ENCODE measurements around the gene CANT1. TPM values are rescaled to one million over a fixed set of nuclear protein-coding genes. Genes with fewer than 3 reads are reported as not detected.

The CANT1 gene
- total RNA-seq, 1 experiment from 2014 or later: 33.0 TPM

DNA sequence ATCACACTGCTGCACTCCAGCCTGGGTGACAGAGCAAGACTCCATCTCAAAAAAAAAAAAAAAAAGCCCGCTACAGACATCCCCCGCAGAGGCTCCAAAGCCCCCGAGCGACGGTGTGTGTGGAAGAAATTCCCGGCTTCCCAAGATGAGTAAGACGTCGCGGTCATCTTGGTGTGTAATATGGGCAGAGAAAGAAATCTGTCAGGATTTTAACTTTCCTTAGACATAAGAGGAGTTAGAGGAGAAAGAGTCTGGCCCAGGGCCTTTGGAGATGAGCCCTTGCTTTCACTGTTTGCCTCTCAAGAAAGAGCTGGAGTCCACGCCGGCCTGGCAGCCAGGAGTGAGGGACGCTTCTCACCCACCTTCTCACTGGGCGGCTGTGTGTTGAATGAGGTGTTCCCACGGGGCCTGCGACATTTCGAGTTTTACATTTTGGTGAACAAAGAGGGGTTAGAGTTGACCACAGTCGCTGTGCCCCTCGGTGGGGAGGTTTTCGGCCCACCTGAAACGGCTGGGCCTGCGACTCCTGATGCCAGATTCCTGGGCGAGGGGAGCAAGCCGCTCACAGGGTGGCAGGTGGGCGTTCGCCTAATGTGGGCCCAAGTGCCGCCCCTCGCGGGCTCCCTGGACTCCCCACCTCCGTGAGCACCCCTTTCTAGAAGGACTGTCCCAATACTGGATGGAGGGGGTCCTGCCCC is 32.3 kb upstream of the CANT1 start:
- no peak overlapping the region for H3K4me2 ChIP-seq (ENCODE audit: insufficient read depth, insufficient read length, low read length)
- H2BK5ac ChIP-seq (ENCODE audit: insufficient read length, low read length): no peak overlapping the region
- H3K36me3 Mint-ChIP-seq (ENCODE audit: insufficient read depth in 1 of 3, low read depth in 3 of 3): no peaks in the 10 kb centered on the region; a peak in 1 of 7 replicates
- H4K91ac ChIP-seq (ENCODE audit: insufficient read length, low read depth, low read length): no peak overlapping the region
- no peak overlapping the region for H2BK20ac ChIP-seq (ENCODE audit: low read depth, low read length, poor library complexity, severe bottlenecking)
- no peak overlapping the region for H3K4me3 Mint-ChIP-seq
- no peak overlapping the region for H2BK12ac ChIP-seq (ENCODE audit: insufficient read length, low read depth, low read length)
- H3K4ac ChIP-seq (ENCODE audit: low read depth, low read length): no peak overlapping the region
- H3K18ac ChIP-seq (ENCODE audit: insufficient read length, low read depth, low read length): no peak overlapping the region
- H3K27ac ChIP-seq (ENCODE audit: insufficient read length, low read depth, low read length): no peak overlapping the region
- no peak for DNase-seq
- H3K4me1 ChIP-seq (ENCODE audit: insufficient read depth, low read length): no peaks in the 10 kb centered on the region
- H3K27ac Mint-ChIP-seq: no peak overlapping the region; a peak in 1 of 7 replicates
- peaks cover 0 to 14% of the 10 kb centered on the region in 2 experiments; a peak in 2 of 4 replicates for H3K4me1 Mint-ChIP-seq
- no peak overlapping the region for H2AFZ ChIP-seq (ENCODE audit: low read length)
- TF ChIP-seq, protein P1, sequence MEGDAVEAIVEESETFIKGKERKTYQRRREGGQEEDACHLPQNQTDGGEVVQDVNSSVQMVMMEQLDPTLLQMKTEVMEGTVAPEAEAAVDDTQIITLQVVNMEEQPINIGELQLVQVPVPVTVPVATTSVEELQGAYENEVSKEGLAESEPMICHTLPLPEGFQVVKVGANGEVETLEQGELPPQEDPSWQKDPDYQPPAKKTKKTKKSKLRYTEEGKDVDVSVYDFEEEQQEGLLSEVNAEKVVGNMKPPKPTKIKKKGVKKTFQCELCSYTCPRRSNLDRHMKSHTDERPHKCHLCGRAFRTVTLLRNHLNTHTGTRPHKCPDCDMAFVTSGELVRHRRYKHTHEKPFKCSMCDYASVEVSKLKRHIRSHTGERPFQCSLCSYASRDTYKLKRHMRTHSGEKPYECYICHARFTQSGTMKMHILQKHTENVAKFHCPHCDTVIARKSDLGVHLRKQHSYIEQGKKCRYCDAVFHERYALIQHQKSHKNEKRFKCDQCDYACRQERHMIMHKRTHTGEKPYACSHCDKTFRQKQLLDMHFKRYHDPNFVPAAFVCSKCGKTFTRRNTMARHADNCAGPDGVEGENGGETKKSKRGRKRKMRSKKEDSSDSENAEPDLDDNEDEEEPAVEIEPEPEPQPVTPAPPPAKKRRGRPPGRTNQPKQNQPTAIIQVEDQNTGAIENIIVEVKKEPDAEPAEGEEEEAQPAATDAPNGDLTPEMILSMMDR (conservative IDR thresholded peaks at IDR 0.05): no peak
- no peak overlapping the region for H2AK5ac ChIP-seq (ENCODE audit: insufficient read length, low read length)
- H4K20me1 ChIP-seq (ENCODE audit: control insufficient read depth, insufficient read depth, insufficient read length): peaks cover 2% of the 10 kb centered on the region
- no peaks in the 10 kb centered on the region for H3K23me2 ChIP-seq (ENCODE audit: insufficient read length, low read depth, low read length, poor library complexity, severe bottlenecking)
- peaks cover 79% of the 10 kb centered on the region for H3K27me3 Mint-ChIP-seq (ENCODE audit: low read depth)
- H3K27me3 ChIP-seq (ENCODE audit: insufficient read depth, low read length): no peaks in the 10 kb centered on the region
- H3K79me2 ChIP-seq (ENCODE audit: insufficient read depth, low read length): no peaks in the 10 kb centered on the region
- no peak overlapping the region for H3K56ac ChIP-seq (ENCODE audit: insufficient read length, low read depth, low read length)
- H3K9me3 ChIP-seq (ENCODE audit: control insufficient read depth, low read depth, low read length): no peaks in the 10 kb centered on the region
- no peak overlapping the region; the same call in 1 of the 2 replicates for H3K14ac ChIP-seq (ENCODE audit: insufficient read depth, low read length)
- H2BK15ac ChIP-seq (ENCODE audit: low read depth, low read length): no peak overlapping the region
- no peak overlapping the region for H3K9ac ChIP-seq (ENCODE audit: extremely low read depth, insufficient read length, low read length)
- H4K8ac ChIP-seq (replicated peaks; ENCODE audit: insufficient read length, low read depth, low read length): no peak overlapping the region
- H2BK120ac ChIP-seq (ENCODE audit: low read depth, low read length, poor library complexity, severe bottlenecking): no peak overlapping the region
- H3K79me1 ChIP-seq (ENCODE audit: insufficient read depth, low read depth, low read length, poor library complexity, severe bottlenecking): no peaks in the 10 kb centered on the region
- no peak overlapping the region for H4K5ac ChIP-seq (ENCODE audit: insufficient read length, low read depth, low read length)
- peaks cover 4 to 11% of the 10 kb centered on the region in 2 experiments; a peak in 4 of 5 replicates for H3K9me3 Mint-ChIP-seq
- WGBS (ENCODE audit: extremely low coverage, insufficient read length, low lambda C conversion rate): no CpG with 5 or more reads among the region's 29 CpGs
- H3K23ac ChIP-seq (ENCODE audit: insufficient read length, low read depth, low read length): no peak overlapping the region
- no peak overlapping the region for H3T11ph ChIP-seq (ENCODE audit: low read length)
